Vagina (tissue), 2 donors: Measurements from ENCODE around the gene ABCF2. TPM values are rescaled to one million over a fixed set of nuclear protein-coding genes. Genes with fewer than 3 reads are reported as not detected.

Source experiments
- DNase-seq, 2 donors: peaks; one replicate each; pipeline ENCODE4 v3.0.0-alpha.2; 2017; ENCODE audit errors: extremely low spot score in 2 of 2
- H3K27ac ChIP-seq: fragments of 200-600 bp; sonication (generic); one replicate; pipeline ENCODE4 v1.5.1; 2019
- H3K27me3 ChIP-seq: fragments of 200-600 bp; sonication (generic); one replicate; pipeline ENCODE4 v1.5.1; 2019
- H3K36me3 ChIP-seq, 2 donors: fragments of 200-600 bp; sonication (generic); one replicate each; pipeline ENCODE4 v1.5.1; 2017 to 2019
- H3K4me1 ChIP-seq: fragments of 200-600 bp; sonication (generic); one replicate; pipeline ENCODE4 v1.5.1; 2019
- H3K4me3 ChIP-seq, 2 donors: fragments of 200-600 bp; sonication (generic); 1 replicate in 1 of 2; 2 replicates in 1 of 2; pipeline ENCODE4 v1.5.1; 2016 to 2019
- H3K9me3 ChIP-seq: fragments of 200-600 bp; sonication (generic); one replicate; pipeline ENCODE4 v1.5.1; 2019
- POLR2A ChIP-seq, 2 donors: fragments of 450-650 bp; IDR thresholded peaks; one replicate each; pipeline ENCODE4 v1.6.1; 2017; ENCODE audit warnings: antibody characterized with exemption in 2 of 2, mild to moderate bottlenecking in 2 of 2, moderate library complexity in 2 of 2
- POLR2AphosphoS5 ChIP-seq, 2 donors: sonication (generic); formaldehyde crosslinking; IDR thresholded peaks; one replicate each; pipeline ENCODE4 v1.9.0; 2017; ENCODE audit warnings: antibody characterized with exemption in 2 of 2, mild to moderate bottlenecking in 2 of 2, low read depth in 1 of 2; ENCODE audit not compliant: insufficient read depth in 1 of 2
- intact Hi-C: fragments of 100-400 bp; cut with DNase I; formaldehyde crosslinking; loops from one replicate; pipeline ENCODE4 v1.15.1; 2023
- total RNA-seq: library from RNA; depleted of rRNA; stranded (reverse); fragments of >200 nt; gene quantifications from one replicate; pipeline ENCODE4 v1.2.3, GENCODE V29; 2016
- TF ChIP-seq, protein P1 (sequence below), 3 experiments: fragments of 450-650 bp in 2 of 3; fragments of 200-600 bp in 1 of 3; sonication (generic) in 1 of 3; IDR thresholded peaks; one replicate each; pipeline ENCODE4 v1.5.1; 2017 to 2019; ENCODE audit warnings: antibody characterized with exemption in 3 of 3, mild to moderate bottlenecking in 2 of 3, moderate library complexity in 2 of 3

The ABCF2 gene
- total RNA-seq, 1 donor from 2014 or later: 25.3 TPM

GRCh38 chr7:151257990-151258389 is 31.0 kb upstream of the ABCF2 start:
- TF ChIP-seq POLR2A (IDR thresholded peaks at IDR 0.05) (no peak), POLR2AphosphoS5 (IDR thresholded peaks at IDR 0.05; ENCODE audit: insufficient read depth in 1 of 2, low read depth in 1 of 2) (no peak)
- TF ChIP-seq, protein P1, sequence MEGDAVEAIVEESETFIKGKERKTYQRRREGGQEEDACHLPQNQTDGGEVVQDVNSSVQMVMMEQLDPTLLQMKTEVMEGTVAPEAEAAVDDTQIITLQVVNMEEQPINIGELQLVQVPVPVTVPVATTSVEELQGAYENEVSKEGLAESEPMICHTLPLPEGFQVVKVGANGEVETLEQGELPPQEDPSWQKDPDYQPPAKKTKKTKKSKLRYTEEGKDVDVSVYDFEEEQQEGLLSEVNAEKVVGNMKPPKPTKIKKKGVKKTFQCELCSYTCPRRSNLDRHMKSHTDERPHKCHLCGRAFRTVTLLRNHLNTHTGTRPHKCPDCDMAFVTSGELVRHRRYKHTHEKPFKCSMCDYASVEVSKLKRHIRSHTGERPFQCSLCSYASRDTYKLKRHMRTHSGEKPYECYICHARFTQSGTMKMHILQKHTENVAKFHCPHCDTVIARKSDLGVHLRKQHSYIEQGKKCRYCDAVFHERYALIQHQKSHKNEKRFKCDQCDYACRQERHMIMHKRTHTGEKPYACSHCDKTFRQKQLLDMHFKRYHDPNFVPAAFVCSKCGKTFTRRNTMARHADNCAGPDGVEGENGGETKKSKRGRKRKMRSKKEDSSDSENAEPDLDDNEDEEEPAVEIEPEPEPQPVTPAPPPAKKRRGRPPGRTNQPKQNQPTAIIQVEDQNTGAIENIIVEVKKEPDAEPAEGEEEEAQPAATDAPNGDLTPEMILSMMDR (IDR thresholded peaks at IDR 0.05): no peak
- Histone ChIP-seq H3K4me3 (no peak overlapping the region), H3K27me3 (no peaks in the 10 kb centered on the region), H3K4me1 (peaks cover 14% of the 10 kb centered on the region), H3K36me3 (no peaks in the 10 kb centered on the region), H3K9me3 (no peaks in the 10 kb centered on the region), H3K27ac (no peak overlapping the region)
- intact Hi-C loops: no loop called here
- DNase-seq: no peak

DNA sequence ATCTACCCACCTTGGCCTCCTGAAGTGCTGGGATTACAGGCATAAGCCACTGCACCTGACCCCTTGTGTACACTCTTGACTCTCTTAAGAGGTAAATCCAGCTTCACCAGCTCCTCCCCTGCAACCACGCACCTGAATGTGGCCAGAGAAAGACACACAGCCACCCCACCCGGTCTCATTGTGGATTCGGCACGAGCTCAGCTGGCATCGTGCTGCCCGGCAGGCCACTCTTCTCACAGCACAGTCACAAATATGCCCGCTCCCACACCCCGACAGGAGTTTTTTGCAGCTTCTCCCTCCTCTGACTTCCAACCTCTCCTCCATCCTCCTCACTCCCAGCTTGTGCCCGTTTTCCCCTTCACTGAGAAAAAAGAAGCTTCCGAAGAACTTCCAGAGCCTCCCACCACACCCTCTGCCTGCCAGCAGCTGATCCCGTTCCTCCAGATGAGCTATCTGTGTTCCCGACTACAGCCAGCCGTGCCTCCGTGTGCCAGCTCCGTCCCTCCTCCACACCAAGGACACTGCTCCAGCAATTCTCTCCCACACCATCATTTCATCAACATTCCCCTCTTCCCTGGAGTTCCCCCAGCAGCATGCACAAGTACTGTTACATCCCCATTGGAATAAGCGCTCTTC is 29.5 kb upstream of the ABCF2 start:
- intact Hi-C loops: no loop called here
- Histone ChIP-seq H3K36me3 (no peaks in the 10 kb centered on the region), H3K27me3 (no peaks in the 10 kb centered on the region), H3K4me1 (peaks cover 16% of the 10 kb centered on the region), H3K4me3 (no peak overlapping the region), H3K9me3 (no peaks in the 10 kb centered on the region), H3K27ac (no peak overlapping the region)
- DNase-seq: no peak
- TF ChIP-seq POLR2A (IDR thresholded peaks at IDR 0.05): no peak

- no peak overlapping the region for H3K4me3 ChIP-seq
- no peaks in the 10 kb centered on the region for H3K9me3 ChIP-seq
- H3K36me3 ChIP-seq: no peaks in the 10 kb centered on the region
- no peak for DNase-seq
- peaks cover 21% of the 10 kb centered on the region for H3K4me1 ChIP-seq
- H3K27me3 ChIP-seq: no peaks in the 10 kb centered on the region
- H3K27ac ChIP-seq: no peak overlapping the region
- intact Hi-C loops: no loop called here
- TF ChIP-seq POLR2AphosphoS5 (IDR thresholded peaks at IDR 0.05; ENCODE audit: insufficient read depth in 1 of 2, low read depth in 1 of 2) (no peak), POLR2A (IDR thresholded peaks at IDR 0.05) (no peak)
- TF ChIP-seq, protein P1 (IDR thresholded peaks at IDR 0.05): no peak
These were observed 28.4 kb upstream of the ABCF2 start for GRCh38 chr7:151255390-151255789.

- intact Hi-C loops: no loop called here
- H3K9me3 ChIP-seq: no peaks in the 10 kb centered on the region
These were observed 27.8 kb upstream of the ABCF2 start for GRCh38 chr7:151254851-151255250.

DNA sequence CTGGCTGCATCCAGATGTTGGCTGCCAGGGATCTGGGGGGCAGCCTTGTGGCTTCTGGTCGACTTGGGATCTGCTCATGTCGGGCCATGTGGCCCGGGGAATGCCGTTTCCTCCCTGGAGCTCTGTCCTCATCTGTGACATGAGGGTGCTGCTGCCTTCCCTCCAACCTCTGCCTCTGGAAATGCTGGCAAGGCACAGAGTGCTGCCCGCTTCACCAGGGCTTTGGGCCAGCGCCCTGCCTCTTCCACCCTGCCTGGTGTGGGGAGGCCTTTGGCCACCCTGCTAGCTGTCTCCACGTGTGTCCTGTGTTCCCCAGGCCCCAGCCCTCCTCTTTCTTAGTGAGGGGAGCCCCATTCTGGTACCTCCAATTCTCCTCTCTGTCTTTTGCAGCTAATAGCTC is 27.3 kb upstream of the ABCF2 start:
- H3K4me3 ChIP-seq: no peak overlapping the region
- intact Hi-C loops: no loop called here
- H3K27ac ChIP-seq: no peak overlapping the region
- no peaks in the 10 kb centered on the region for H3K36me3 ChIP-seq
- no peak for TF ChIP-seq POLR2AphosphoS5 (IDR thresholded peaks at IDR 0.05; ENCODE audit: insufficient read depth in 1 of 2, low read depth in 1 of 2)
- TF ChIP-seq, protein P1 (IDR thresholded peaks at IDR 0.05): no peak
- TF ChIP-seq POLR2A (IDR thresholded peaks at IDR 0.05): no peak
- no peak for DNase-seq
- no peaks in the 10 kb centered on the region for H3K27me3 ChIP-seq
- H3K4me1 ChIP-seq: peaks cover 32% of the 10 kb centered on the region
- H3K9me3 ChIP-seq: no peaks in the 10 kb centered on the region

More at GRCh38 chr7:151254851-151255250, 27.8 kb upstream of the ABCF2 start:
- H3K27ac ChIP-seq: no peak overlapping the region
- TF ChIP-seq, protein P1 (IDR thresholded peaks at IDR 0.05): no peak
- no peak for TF ChIP-seq POLR2AphosphoS5 (IDR thresholded peaks at IDR 0.05; ENCODE audit: insufficient read depth in 1 of 2, low read depth in 1 of 2)
- TF ChIP-seq POLR2A (IDR thresholded peaks at IDR 0.05): no peak
- no peaks in the 10 kb centered on the region for H3K36me3 ChIP-seq
- no peaks in the 10 kb centered on the region for H3K27me3 ChIP-seq
- peaks cover 27% of the 10 kb centered on the region for H3K4me1 ChIP-seq
- H3K4me3 ChIP-seq: no peak overlapping the region
- DNase-seq: no peak
